Activated naive CD8-positive, alpha-beta T cell treated with anti-CD3 and anti-CD28 coated beads, Interleukin-2, amount 50 U/mL, for 16 hours (primary cell): ENCODE measurements around the gene RGS10.

Experiments used
- DNase-seq: peaks from one replicate; pipeline ENCODE4 v3.0.0-alpha.2; 2020; ENCODE audit warnings: low read depth, low spot score

Gene RGS10

GRCh38 chr10:119497243-119497642 lies 45.3 kb downstream of the RGS10 start:
- DNase-seq = no peak

GRCh38 chr10:119496273-119496672 lies 46.2 kb downstream of the RGS10 start:
- peak; percentile 33 for DNase-seq

- no peak for DNase-seq
Measured at GRCh38 chr10:119495545-119495944, 47.0 kb downstream of the RGS10 start.

- no peak for DNase-seq
Measured at GRCh38 chr10:119495021-119495505, 47.5 kb downstream of the RGS10 start.

- DNase-seq = no peak
Measured at GRCh38 chr10:119494236-119495020, 48.1 kb downstream of the RGS10 start.

- no peak for DNase-seq
Measured at GRCh38 chr10:119493155-119493554, 49.4 kb downstream of the RGS10 start.

- DNase-seq = no peak
Measured at GRCh38 chr10:119491966-119492757, 50.4 kb downstream of the RGS10 start.

- no peak for DNase-seq
Measured at GRCh38 chr10:119489991-119490326, 52.6 kb downstream of the RGS10 start.

- no peak for DNase-seq
Measured at GRCh38 chr10:119488675-119489074, 53.8 kb downstream of the RGS10 start.

- no peak for DNase-seq
Measured at GRCh38 chr10:119483839-119484238, 58.7 kb downstream of the RGS10 start.

GRCh38 chr10:119483001-119483400 lies 59.5 kb downstream of the RGS10 start:
- no peak for DNase-seq

GRCh38 chr10:119481781-119482426 lies 60.6 kb downstream of the RGS10 start:
- no peak for DNase-seq

GRCh38 chr10:119480667-119481066 lies 61.9 kb downstream of the RGS10 start:
- DNase-seq = no peak

GRCh38 chr10:119479532-119479931 lies 63.0 kb downstream of the RGS10 start:
- DNase-seq = no peak

GRCh38 chr10:119478811-119479341 lies 63.6 kb downstream of the RGS10 start:
- no peak for DNase-seq

GRCh38 chr10:119478111-119478802 lies 64.3 kb downstream of the RGS10 start:
- no peak for DNase-seq

GRCh38 chr10:119477444-119477843 lies 65.1 kb downstream of the RGS10 start:
- DNase-seq = no peak

- no peak for DNase-seq
Measured at GRCh38 chr10:119474606-119475005, 67.9 kb downstream of the RGS10 start.

GRCh38 chr10:119473771-119474170 lies 68.7 kb downstream of the RGS10 start:
- no peak for DNase-seq

GRCh38 chr10:119470920-119471702 lies 71.4 kb downstream of the RGS10 start:
- no peak for DNase-seq

GRCh38 chr10:119469846-119470245 lies 72.7 kb downstream of the RGS10 start:
- no peak for DNase-seq
